MCF 10A (cell line): ENCODE measurements around the gene ARHGAP24. TPM values are rescaled to one million over a fixed set of nuclear protein-coding genes. Genes with fewer than 3 reads are reported as not detected.
A peak's percentile ranks its signal among the peaks of the same experiment; 100 is the strongest.

Source experiments
- BruUV-seq: library from RNA; stranded (reverse); fragments of 400-500 nt; replicated peaks from 2 replicates; lab custom pipeline; 2021; lab: Mats Ljungman, UMichigan
- CTCF ChIA-PET: fragments of 300-600 bp; sonication (Branson Sonifier 250); formaldehyde crosslinking; extraction: SDS; loops from one replicate; lab custom pipeline; 2021; ENCODE audit warnings: antibody characterized with exemption, inconsistent platforms; lab: Yijun Ruan, JAX
- POLR2A ChIA-PET: fragments of 300-600, 350-650 bp; sonication (Branson Sonifier 250); formaldehyde crosslinking; extraction: SDS; loops from one replicate; lab custom pipeline; 2020; ENCODE audit warnings: antibody characterized with exemption, inconsistent platforms; lab: Yijun Ruan, JAX
- DNase-seq: peaks from one replicate; pipeline ENCODE4 v3.0.0-alpha.2; 2018; ENCODE audit not compliant: unreplicated experiment
- H3K27ac Mint-ChIP-seq: one replicate; pipeline ENCODE4 v1.8.0; 2022; ENCODE audit warnings: mild to moderate bottlenecking, low read depth, mixed read lengths; ENCODE audit not compliant: unreplicated experiment
- H3K27me3 Mint-ChIP-seq: one replicate; pipeline ENCODE4 v1.8.0; 2022; ENCODE audit warnings: mixed read lengths; ENCODE audit not compliant: insufficient read depth, unreplicated experiment
- H3K36me3 Mint-ChIP-seq: one replicate; pipeline ENCODE4 v1.8.0; 2022; ENCODE audit warnings: mild to moderate bottlenecking, moderate library complexity, mixed read lengths; ENCODE audit not compliant: insufficient read depth, unreplicated experiment
- H3K4me1 Mint-ChIP-seq: one replicate; pipeline ENCODE4 v1.8.0; 2022; ENCODE audit warnings: mixed read lengths; ENCODE audit not compliant: insufficient read depth, unreplicated experiment
- H3K4me3 Mint-ChIP-seq: one replicate; pipeline ENCODE4 v1.8.0; 2022; ENCODE audit warnings: mild to moderate bottlenecking, moderate library complexity, mixed read lengths; ENCODE audit not compliant: unreplicated experiment
- H3K9me3 Mint-ChIP-seq: one replicate; pipeline ENCODE4 v1.8.0; 2022; ENCODE audit warnings: mixed read lengths; ENCODE audit not compliant: unreplicated experiment
- intact Hi-C: fragments of 100-400 bp; cut with micrococcal nuclease; formaldehyde crosslinking; loops from 2 replicates; pipeline ENCODE4 v1.14.1; 2022
- total RNA-seq: library from RNA; stranded (reverse); gene quantifications from 2 replicates; pipeline ENCODE4 v1.2.3, GENCODE V29; 2022
- TF ChIP-seq, protein P1 (sequence below): fragments of 200-600 bp; IDR thresholded peaks from one replicate; pipeline ENCODE4 v1.8.0; 2022; ENCODE audit warnings: antibody characterized with exemption, mild to moderate bottlenecking; ENCODE audit not compliant: unreplicated experiment

Gene ARHGAP24
- total RNA-seq, 1 experiment from 2014 or later, result 2.6 TPM

DNA sequence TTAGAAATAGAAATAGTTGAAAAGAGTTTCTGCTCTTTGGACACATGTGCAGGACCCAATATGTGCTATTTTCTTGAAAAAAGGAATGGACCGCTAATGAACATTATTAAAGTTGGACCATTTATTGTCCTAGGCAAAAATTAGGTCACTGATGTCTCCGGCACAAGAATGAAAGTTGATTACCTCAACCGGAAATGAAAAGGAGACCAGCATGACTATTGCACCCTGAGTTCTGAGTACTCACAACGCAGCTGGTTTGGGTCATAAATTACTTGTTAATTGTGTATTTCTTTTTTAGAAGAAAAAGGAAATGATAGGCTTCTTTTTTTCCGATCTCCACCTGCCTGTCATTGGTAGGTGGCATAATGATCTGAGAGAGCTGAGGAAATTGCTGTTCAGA is 232.7 kb downstream of the ARHGAP24 start:
- no peak overlapping the region for H3K4me3 Mint-ChIP-seq
- DNase-seq, result peak; percentile 7
- ChIA-PET POLR2A (no interaction called here), CTCF (no interaction called here)
- no peaks in the 10 kb centered on the region for H3K27me3 Mint-ChIP-seq
- TF ChIP-seq, protein P1, sequence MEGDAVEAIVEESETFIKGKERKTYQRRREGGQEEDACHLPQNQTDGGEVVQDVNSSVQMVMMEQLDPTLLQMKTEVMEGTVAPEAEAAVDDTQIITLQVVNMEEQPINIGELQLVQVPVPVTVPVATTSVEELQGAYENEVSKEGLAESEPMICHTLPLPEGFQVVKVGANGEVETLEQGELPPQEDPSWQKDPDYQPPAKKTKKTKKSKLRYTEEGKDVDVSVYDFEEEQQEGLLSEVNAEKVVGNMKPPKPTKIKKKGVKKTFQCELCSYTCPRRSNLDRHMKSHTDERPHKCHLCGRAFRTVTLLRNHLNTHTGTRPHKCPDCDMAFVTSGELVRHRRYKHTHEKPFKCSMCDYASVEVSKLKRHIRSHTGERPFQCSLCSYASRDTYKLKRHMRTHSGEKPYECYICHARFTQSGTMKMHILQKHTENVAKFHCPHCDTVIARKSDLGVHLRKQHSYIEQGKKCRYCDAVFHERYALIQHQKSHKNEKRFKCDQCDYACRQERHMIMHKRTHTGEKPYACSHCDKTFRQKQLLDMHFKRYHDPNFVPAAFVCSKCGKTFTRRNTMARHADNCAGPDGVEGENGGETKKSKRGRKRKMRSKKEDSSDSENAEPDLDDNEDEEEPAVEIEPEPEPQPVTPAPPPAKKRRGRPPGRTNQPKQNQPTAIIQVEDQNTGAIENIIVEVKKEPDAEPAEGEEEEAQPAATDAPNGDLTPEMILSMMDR, result no peak
- H3K27ac Mint-ChIP-seq, result no peak overlapping the region
- intact Hi-C loops, result no loop called here
- no peaks in the 10 kb centered on the region for H3K9me3 Mint-ChIP-seq
- H3K4me1 Mint-ChIP-seq, result no peaks in the 10 kb centered on the region
- no TSS peak for BruUV-seq
- H3K36me3 Mint-ChIP-seq, result no peaks in the 10 kb centered on the region

DNA sequence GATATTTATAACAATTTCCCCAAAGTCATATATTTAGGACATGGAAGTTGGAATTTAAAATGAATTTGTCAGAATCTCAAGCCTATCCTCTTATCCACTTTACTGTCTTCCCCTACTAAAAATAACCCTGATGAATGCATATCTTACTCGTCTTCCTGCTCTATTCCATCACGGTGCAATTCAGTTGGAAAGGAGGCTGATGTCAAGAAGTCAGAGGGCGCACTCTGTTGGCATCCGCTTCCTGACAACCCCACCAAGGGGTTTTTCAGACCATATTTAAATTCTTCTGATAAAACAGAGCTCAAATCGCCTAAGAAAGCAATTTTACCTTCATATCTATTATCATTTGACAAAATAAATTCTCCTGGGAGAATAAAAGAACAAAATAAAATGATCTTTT is 233.5 kb downstream of the ARHGAP24 start:
- ChIA-PET POLR2A (no interaction called here), CTCF (no interaction called here)
- TF ChIP-seq, protein P1, result no peak
- no peak for DNase-seq
- Mint-ChIP-seq H3K27me3 (no peaks in the 10 kb centered on the region), H3K4me1 (no peaks in the 10 kb centered on the region), H3K36me3 (no peaks in the 10 kb centered on the region), H3K27ac (no peak overlapping the region), H3K4me3 (no peak overlapping the region), H3K9me3 (no peaks in the 10 kb centered on the region)
- intact Hi-C loops, result no loop called here
- no TSS peak for BruUV-seq

DNA sequence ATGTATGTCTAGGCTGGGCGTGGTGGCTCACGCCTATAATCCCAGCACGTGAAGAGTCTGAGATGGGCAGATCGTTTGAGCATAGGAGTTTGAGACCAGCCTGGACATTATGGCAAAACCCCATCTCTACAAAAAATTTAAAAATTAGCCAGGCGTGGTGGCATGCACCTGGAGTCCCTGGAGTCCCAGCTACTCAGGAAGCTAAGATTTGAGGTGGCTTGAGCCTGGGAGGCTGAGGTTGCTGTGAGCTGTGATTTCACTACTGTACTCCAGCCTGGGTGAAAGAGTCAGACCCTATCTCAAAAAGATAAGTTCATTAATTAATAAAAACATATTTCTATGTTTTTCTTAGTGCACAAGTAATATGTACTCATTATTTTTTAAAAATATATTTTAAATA is 238.1 kb downstream of the ARHGAP24 start:
- no peak overlapping the region for H3K4me3 Mint-ChIP-seq
- ChIA-PET CTCF (no interaction called here), POLR2A (no interaction called here)
- no TSS peak for BruUV-seq
- peaks cover 9% of the 10 kb centered on the region for H3K4me1 Mint-ChIP-seq
- TF ChIP-seq, protein P1, result no peak
- no peaks in the 10 kb centered on the region for H3K36me3 Mint-ChIP-seq
- DNase-seq, result no peak
- no peaks in the 10 kb centered on the region for H3K9me3 Mint-ChIP-seq
- intact Hi-C loops, result no loop called here
- H3K27me3 Mint-ChIP-seq, result no peaks in the 10 kb centered on the region
- no peak overlapping the region for H3K27ac Mint-ChIP-seq

DNA sequence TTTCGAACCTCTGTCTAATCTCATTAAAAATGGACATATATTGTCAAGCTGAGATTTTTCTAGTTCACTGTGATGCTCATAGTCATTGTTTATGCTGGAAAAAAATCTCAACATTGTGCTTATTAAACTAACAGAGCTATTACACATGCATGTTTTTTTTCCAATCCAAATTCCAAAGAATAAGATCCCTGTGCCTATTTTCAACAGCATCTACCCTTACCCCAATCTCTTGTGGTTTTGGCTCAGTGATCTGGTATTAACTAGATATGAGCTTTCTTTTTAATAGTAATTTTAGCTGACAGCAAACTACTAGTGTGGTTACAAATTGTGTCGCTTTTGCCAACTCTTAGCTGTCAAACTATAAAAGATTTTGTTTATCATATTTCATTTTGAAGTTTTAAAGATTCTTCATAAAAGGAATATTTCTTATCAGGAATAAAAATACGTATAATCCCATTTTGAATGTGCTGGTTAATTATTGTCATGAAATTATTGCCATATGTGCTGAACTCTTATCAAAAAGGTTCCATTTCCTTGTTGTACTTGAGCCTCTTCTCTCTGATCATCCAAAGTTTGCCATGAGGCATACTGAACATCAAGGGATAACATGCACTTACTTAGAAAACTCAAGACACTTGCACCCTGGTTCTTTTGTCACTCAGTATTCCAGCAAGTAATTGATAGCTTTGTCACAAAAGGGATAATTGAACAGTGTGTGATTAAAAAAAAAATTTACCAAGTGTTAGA is 241.2 kb downstream of the ARHGAP24 start:
- DNase-seq, result no peak
- intact Hi-C loops, result no loop called here
- no TSS peak for BruUV-seq
- CTCF ChIA-PET, result no interaction called here
- no peaks in the 10 kb centered on the region for H3K9me3 Mint-ChIP-seq
- no peak overlapping the region for H3K4me3 Mint-ChIP-seq
- H3K36me3 Mint-ChIP-seq, result no peaks in the 10 kb centered on the region
- POLR2A ChIA-PET, result interaction anchor here (0.6 to 1.1 kb wide), 3 partner anchors 26 to 573 kb away, joined by 3 to 4 read pairs (median 3); no protein-coding TSS in a partner anchor
- no peak overlapping the region for H3K27ac Mint-ChIP-seq
- TF ChIP-seq, protein P1, result no peak
- H3K27me3 Mint-ChIP-seq, result no peaks in the 10 kb centered on the region
- H3K4me1 Mint-ChIP-seq, result peaks cover 20% of the 10 kb centered on the region
